GM12878 (cell line): ENCODE measurements around the gene PI16. TPM values are rescaled to one million over a fixed set of nuclear protein-coding genes. Genes with fewer than 3 reads are reported as not detected.

Source experiments
- ATAC-seq: fragments of 200-7000 bp; cut with Tn5 transposase; 3 replicates; pipeline ENCODE4 v1.9.1; 2020; ENCODE audit warnings: mild to moderate bottlenecking, moderate library complexity
- BruUV-seq: library from RNA; stranded (reverse); fragments of 400-500 nt; replicated peaks from 2 replicates; lab custom pipeline; 2021; lab: Mats Ljungman, UMichigan
- CTCF ChIA-PET: fragments of 300-600 bp; sonication (Branson Sonifier 250); formaldehyde crosslinking; extraction: SDS; loops from one replicate; lab custom pipeline; 2021; ENCODE audit warnings: inconsistent platforms; lab: Yijun Ruan, JAX
- POLR2A ChIA-PET: fragments of 350-600 bp; formaldehyde crosslinking; extraction: SDS; loops from one replicate; lab custom pipeline; 2021; ENCODE audit warnings: inconsistent platforms; lab: Charles Lee
- RAD21 ChIA-PET: fragments of 300-600 bp; sonication (Branson Sonifier 250); formaldehyde crosslinking; loops from one replicate; lab custom pipeline; 2023; ENCODE audit warnings: antibody characterized with exemption; ENCODE audit not compliant: unreplicated experiment; lab: Charles Lee
- SMC1A ChIA-PET: fragments of 300-600 bp; sonication (Branson Sonifier 250); formaldehyde crosslinking; loops from one replicate; lab custom pipeline; 2023; ENCODE audit not compliant: unreplicated experiment, uncharacterized antibody; lab: Charles Lee
- DNase-seq: peaks from one replicate; pipeline ENCODE4 v3.0.0-alpha.2; 2011; ENCODE audit warnings: low read depth, low spot score
- FAIRE-seq: peaks from 3 replicates; lab custom pipeline; 2011; peaks lifted over from hg19 to GRCh38; lab: Jason Lieb, UNC
- H2AFZ ChIP-seq: 2 replicates; pipeline ENCODE4 v1.6.0; 2011; ENCODE audit warnings: low read depth, low read length, control low read depth; ENCODE audit not compliant: control insufficient read depth
- H3K27ac ChIP-seq: 2 replicates; pipeline ENCODE4 v1.5.1; 2011; ENCODE audit warnings: control low read depth; ENCODE audit not compliant: control insufficient read depth, insufficient read depth
- H3K27me3 ChIP-seq, 2 experiments: replicated peaks in 1 of 2; 2 replicates each; pipeline versions ENCODE4 v1.6.0 to v1.6.1; 2011; ENCODE audit warnings: low read length in 1 of 2; ENCODE audit not compliant: control insufficient read depth in 2 of 2, insufficient read depth in 2 of 2
- H3K36me3 ChIP-seq, 2 experiments: 2 replicates each; pipeline ENCODE4 v1.5.1; 2011; ENCODE audit warnings: low read length in 1 of 2; ENCODE audit not compliant: control insufficient read depth in 2 of 2, insufficient read depth in 2 of 2
- H3K4me1 ChIP-seq: 2 replicates; pipeline ENCODE4 v1.6.1; 2011; ENCODE audit warnings: mild to moderate bottlenecking, low read length, moderate library complexity, mixed read lengths; ENCODE audit not compliant: control insufficient read depth, insufficient read depth
- H3K4me2 ChIP-seq: 2 replicates; pipeline ENCODE4 v1.6.0; 2011; ENCODE audit warnings: control low read depth; ENCODE audit not compliant: control insufficient read depth, insufficient read depth
- H3K4me3 ChIP-seq: fragments of 200-600 bp; sonication (generic); 2 replicates; pipeline ENCODE4 v1.5.1; 2016
- H3K79me2 ChIP-seq: 2 replicates; pipeline ENCODE4 v1.6.0; 2011; ENCODE audit warnings: low read length; ENCODE audit not compliant: control insufficient read depth, insufficient read depth
- H3K9ac ChIP-seq: 2 replicates; pipeline ENCODE4 v1.8.0; 2011; ENCODE audit warnings: low read length, control low read depth, mixed read lengths; ENCODE audit not compliant: control insufficient read depth, insufficient read depth
- H3K9me3 ChIP-seq: replicated peaks from 3 replicates; pipeline ENCODE4 v1.5.1; 2011; ENCODE audit warnings: mild to moderate bottlenecking, low read length; ENCODE audit not compliant: control insufficient read depth, insufficient read depth
- H4K20me1 ChIP-seq: 2 replicates; pipeline ENCODE4 v1.6.0; 2011; ENCODE audit not compliant: control insufficient read depth, insufficient read depth
- ATF2 ChIP-seq: IDR thresholded peaks from 2 replicates; pipeline ENCODE4 v1.6.1; 2012; ENCODE audit warnings: low read length, inconsistent platforms
- ATF3 ChIP-seq: IDR thresholded peaks from 2 replicates; pipeline ENCODE4 v1.6.1; 2011; ENCODE audit warnings: low read depth, mild to moderate bottlenecking, low read length, moderate library complexity, borderline replicate concordance; ENCODE audit errors: extremely low read depth
- CBX3 ChIP-seq: fragments of 200-600 bp; sonication (generic); IDR thresholded peaks from 2 replicates; pipeline ENCODE4 v1.6.1; 2016; ENCODE audit warnings: low read depth, borderline replicate concordance
- FOXK2 ChIP-seq: fragments of 450-650 bp; IDR thresholded peaks from 2 replicates; pipeline ENCODE4 v1.6.1; 2017; ENCODE audit warnings: mild to moderate bottlenecking, moderate library complexity
- PAX5 ChIP-seq: IDR thresholded peaks from 2 replicates; pipeline ENCODE4 v1.6.1; 2011; ENCODE audit warnings: low read depth, low read length, borderline replicate concordance
- POLR2A ChIP-seq: IDR thresholded peaks from 2 replicates; pipeline ENCODE4 v1.6.1; 2011; ENCODE audit warnings: low read depth, mild to moderate bottlenecking, low read length
- PRDM15 ChIP-seq: fragments of 450-650 bp; formaldehyde crosslinking; IDR thresholded peaks from 2 replicates; pipeline ENCODE4 v1.4.0; 2020; ENCODE audit warnings: mild to moderate bottlenecking, moderate library complexity
- SMARCA5 ChIP-seq: fragments of 450-650 bp; IDR thresholded peaks from 2 replicates; pipeline ENCODE4 v1.6.1; 2017; ENCODE audit warnings: mild to moderate bottlenecking
- SREBF1 ChIP-seq: IDR thresholded peaks from 2 replicates; pipeline ENCODE4 v1.6.1; 2012; ENCODE audit warnings: mild to moderate bottlenecking, low read length
- SREBF2 ChIP-seq: IDR thresholded peaks from 2 replicates; pipeline ENCODE4 v1.6.1; 2012; ENCODE audit warnings: mild to moderate bottlenecking, low read length
- SRF ChIP-seq, 2 experiments: IDR thresholded peaks; 2 replicates each; pipeline ENCODE4 v1.6.1; 2011; ENCODE audit warnings: low read depth in 2 of 2, low read length in 2 of 2, mild to moderate bottlenecking in 1 of 2, moderate library complexity in 1 of 2
- WRNIP1 ChIP-seq: IDR thresholded peaks from 2 replicates; pipeline ENCODE4 v1.6.1; 2011; ENCODE audit warnings: low read depth, low read length, improper control_type of control experiment, borderline replicate concordance
- ZNF274 ChIP-seq: IDR thresholded peaks from one replicate; pipeline ENCODE4 v1.8.0; 2011; ENCODE audit not compliant: insufficient read length, insufficient read depth
- WGBS: methylation state at CpG from one replicate; pipeline ENCODE4 v1.1.6; 2016; ENCODE audit warnings: low lambda C conversion rate; ENCODE audit not compliant: insufficient replicate concordance, insufficient coverage; ENCODE audit errors: missing lambda C conversion rate; 5-methylcytosine and 5-hydroxymethylcytosine counted together
- in situ Hi-C: fragments of 300-500 bp; cut with MboI; formaldehyde crosslinking; loops from 9 replicates; pipeline ENCODE4 v1.14.3; 2018; ENCODE audit warnings: mixed read lengths
- intact Hi-C: fragments of 100-400 bp; cut with micrococcal nuclease; formaldehyde crosslinking; loops from one replicate; pipeline ENCODE4 v1.14.2; 2022; ENCODE audit not compliant: unreplicated experiment
- polyA plus RNA-seq, 11 experiments: library from polyadenylated mRNA; depleted of rRNA in 4 of 11; unstranded in 6 of 11; stranded (reverse) in 5 of 11; fragments of >200 nt; fragmentation: Nextera tagmentation in 4 of 11; fragmentation: Illumina TruSeq in 1 of 11; extraction: Ambion mirVana in 4 of 11; extraction: Trizol in 1 of 11; gene quantifications; 1 replicate in 1 of 11; 2 replicates in 10 of 11; pipeline versions ENCODE4 v1.2.1 to v1.2.3, GENCODE V29; 2011 to 2016; ENCODE audit warnings: inconsistent platforms in 2 of 11, missing spikeins in 2 of 11, low read depth in 1 of 11
- total RNA-seq, 4 experiments: library from RNA; depleted of rRNA in 3 of 4; stranded (reverse); fragments of >200 nt in 3 of 4; fragmentation: Illumina TruSeq in 1 of 4; extraction: Trizol in 1 of 4; gene quantifications; 2 replicates each; pipeline versions ENCODE4 v1.2.1 to v1.2.3, GENCODE V29; 2013 to 2021

Gene PI16
- total and polyA plus RNA-seq, 10 of the 15 experiments (the other 5 are each of a cell fraction or from before 2014, with no cell fraction given) = 0.08 to 0.12 TPM; not detected in 8

DNA sequence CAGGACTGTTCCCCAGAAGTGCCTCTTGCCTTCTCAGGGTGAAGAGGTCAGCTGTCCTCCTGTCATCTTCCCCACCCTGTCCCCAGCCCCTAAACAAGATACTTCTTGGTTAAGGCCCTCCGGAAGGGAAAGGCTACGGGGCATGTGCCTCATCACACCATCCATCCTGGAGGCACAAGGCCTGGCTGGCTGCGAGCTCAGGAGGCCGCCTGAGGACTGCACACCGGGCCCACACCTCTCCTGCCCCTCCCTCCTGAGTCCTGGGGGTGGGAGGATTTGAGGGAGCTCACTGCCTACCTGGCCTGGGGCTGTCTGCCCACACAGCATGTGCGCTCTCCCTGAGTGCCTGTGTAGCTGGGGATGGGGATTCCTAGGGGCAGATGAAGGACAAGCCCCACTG lies 9.8 kb downstream of the PI16 start:
- Histone ChIP-seq H3K79me2 (no peaks in the 10 kb centered on the region), H3K36me3 (peaks cover 13 to 14% of the 10 kb centered on the region in 2 experiments), H3K4me1 (peaks cover 14% of the 10 kb centered on the region), H3K9me3 (no peaks in the 10 kb centered on the region), H3K27ac (no peak overlapping the region), H3K9ac (no peak overlapping the region), H3K4me3 (no peak overlapping the region), H4K20me1 (no peaks in the 10 kb centered on the region), H3K27me3 (no peaks in the 10 kb centered on the region), H3K4me2 (no peak overlapping the region), H2AFZ (no peak overlapping the region)
- ATAC-seq (no peak), DNase-seq (no peak), FAIRE-seq (no peak)
- RAD21 ChIA-PET = interaction anchor here (2.1 kb wide), 1 partner anchor 54 kb away, joined by 6 read pairs; no protein-coding TSS in a partner anchor
- WGBS = 89% methylated on average over 6 of the region's 6 CpGs
- POLR2A ChIA-PET = interaction anchor here (1.2 kb wide), 1 partner anchor 50 kb away, joined by 3 read pairs; no protein-coding TSS in a partner anchor
- in situ Hi-C loops = no loop called here
- CTCF ChIA-PET = interaction anchor here (2.2 kb wide), 1 partner anchor 54 kb away, joined by 6 read pairs; no protein-coding TSS in a partner anchor
- no peak for TF ChIP-seq SMARCA5
- no peak for TF ChIP-seq FOXK2
- 0 out of 2 replicates have a peak, but pooled peaks have one; percentile 11 for TF ChIP-seq POLR2A
- no peak for TF ChIP-seq WRNIP1
- TF ChIP-seq PAX5 = no peak
- no peak for TF ChIP-seq ATF3
- intact Hi-C loops = no loop called here
- SMC1A ChIA-PET = interaction anchor here (1.9 kb wide), 1 partner anchor 54 kb away, joined by 8 read pairs; no protein-coding TSS in a partner anchor
- no TSS peak for BruUV-seq

GRCh38 chr6:36964908-36965307 lies 10.4 kb downstream of the PI16 start:
- Histone ChIP-seq H3K27me3 (no peaks in the 10 kb centered on the region), H3K27ac (no peak overlapping the region), H3K4me1 (peaks cover 14% of the 10 kb centered on the region)
- in situ Hi-C loops = no loop called here
- no peak for TF ChIP-seq SREBF2
- no peak for TF ChIP-seq ZNF274
- TF ChIP-seq ATF2 = no peak
- TF ChIP-seq CBX3 = no peak
- no peak for TF ChIP-seq SREBF1
- no peak for TF ChIP-seq SRF (IDR thresholded peaks at IDR 0.05; ENCODE audit: low read depth in 2 of 2, low read length in 2 of 2)
- TF ChIP-seq PRDM15 (CRISPR knock-in tag) = no peak
- TF ChIP-seq, all 136 proteins: peak for 0
- DNase-seq = no peak
- Histone ChIP-seq H3K4me2 (no peak overlapping the region), H2AFZ (no peak overlapping the region), H3K9me3 (no peaks in the 10 kb centered on the region), H3K9ac (no peak overlapping the region), H3K79me2 (no peaks in the 10 kb centered on the region), H3K36me3 (peaks cover 13 to 16% of the 10 kb centered on the region in 2 experiments), H4K20me1 (no peaks in the 10 kb centered on the region), H3K4me3 (no peak overlapping the region)
- intact Hi-C loops = no loop called here
- WGBS = 77% methylated on average over 4 of the region's 4 CpGs
- ChIA-PET CTCF (no interaction called here), RAD21 (interaction anchor here (2.1 kb wide), 1 partner anchor 53 kb away, joined by 6 read pairs; no protein-coding TSS in a partner anchor), SMC1A (interaction anchor here (2.0 kb wide), 1 partner anchor 53 kb away, joined by 6 read pairs; no protein-coding TSS in a partner anchor), POLR2A (no interaction called here)
- no peak for ATAC-seq
- BruUV-seq = no TSS peak
- no peak for FAIRE-seq
